ENCODE measurements around the gene APLP2.

DNA sequence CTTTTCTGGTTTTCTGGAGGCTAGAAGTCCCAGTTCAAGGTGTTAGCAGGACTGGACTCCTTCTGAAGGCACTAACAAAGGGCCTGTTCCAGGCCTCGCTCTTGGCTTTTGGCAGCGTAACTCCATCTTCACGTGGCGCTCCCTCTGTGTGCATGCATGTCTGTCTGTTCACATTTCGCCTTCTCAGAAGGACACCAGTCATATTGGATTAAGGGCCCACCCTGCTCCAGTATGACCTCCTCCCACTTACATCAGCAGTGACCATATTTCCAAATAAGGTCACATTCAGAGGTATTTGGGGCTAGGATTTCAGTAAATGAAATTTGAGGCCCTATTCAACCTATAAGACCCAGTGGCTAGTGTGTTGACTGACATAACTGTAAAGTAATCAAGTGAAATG, 20.0 kb downstream of the APLP2 start:
- TF ChIP-seq RAD21 (IDR thresholded peaks at IDR 0.05; ENCODE audit: low read depth) (no peak), ZBTB7A (IDR thresholded peaks at IDR 0.05; ENCODE audit: low read depth) (no peak), CEBPB (IDR thresholded peaks at IDR 0.05) (no peak), FOXM1 (IDR thresholded peaks at IDR 0.05; ENCODE audit: borderline replicate concordance, low read depth) (no peak), REST (IDR thresholded peaks at IDR 0.05; ENCODE audit: low read depth) (no peak), YY1 (IDR thresholded peaks at IDR 0.05; ENCODE audit: low read depth) (no peak; the same call in 1 of the 2 replicates)

Data from Ishikawa (cell line).